HG02623 (cell line): ENCODE data around the gene DAP3.
"Not testable (repeated sequence)": the region's sequence is repeated elsewhere in the genome, so short reads cannot be mapped to it uniquely, and the experiment has no call there.

ENCODE experiments used
- ATAC-seq: cut with Tn5 transposase; IDR thresholded peaks from one replicate; pipeline ENCODE4 v1.9.1; 2021; ENCODE audit warnings: moderate library complexity; ENCODE audit not compliant: unreplicated experiment

The DAP3 gene

DNA sequence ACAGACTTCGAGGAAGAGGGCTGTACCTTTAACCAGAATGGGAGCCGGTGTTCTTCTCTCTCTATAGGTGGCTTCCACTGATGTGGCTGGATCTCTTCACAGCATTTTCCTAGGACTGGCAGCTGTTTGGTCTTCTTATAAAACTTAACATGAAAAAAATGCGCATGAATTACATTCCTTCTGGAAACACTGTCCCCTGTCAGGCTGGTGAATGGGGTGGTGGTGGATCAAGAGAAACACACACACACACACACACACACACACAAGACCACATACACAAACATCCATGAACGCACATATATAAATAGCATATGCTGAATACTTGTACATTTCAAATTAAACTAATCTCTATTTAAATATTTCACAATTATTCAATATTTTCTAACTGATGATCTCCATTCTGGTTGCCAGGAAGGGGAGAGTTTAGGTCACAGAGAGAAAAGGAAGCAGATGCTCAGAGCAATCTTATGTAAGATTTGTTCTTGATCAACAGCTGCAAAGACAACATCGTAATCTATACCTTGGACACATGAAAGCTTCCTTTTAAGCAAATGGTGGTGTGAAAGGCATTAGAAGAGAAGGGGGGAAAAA lies 78.6 kb downstream of the DAP3 start:
- ATAC-seq = not testable (repeated sequence)

DNA sequence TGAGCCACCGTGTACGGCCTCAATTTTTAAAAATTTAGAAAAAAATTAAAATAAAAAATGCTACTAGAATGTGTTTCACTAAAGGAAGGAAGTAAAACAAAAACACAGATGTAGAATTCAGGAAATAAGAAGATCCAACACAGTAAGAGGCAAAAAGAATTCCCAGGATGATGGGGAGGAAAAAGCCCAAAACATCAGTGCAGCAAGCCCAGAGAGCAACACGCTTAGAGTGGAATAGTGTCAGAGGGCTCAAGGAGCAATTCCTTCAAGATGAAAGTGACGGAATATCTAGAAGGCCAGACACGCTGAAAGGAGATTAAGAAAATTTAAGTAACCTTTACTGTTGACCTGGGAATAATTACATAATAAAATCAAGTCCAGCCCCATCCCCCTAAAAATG lies 80.4 kb downstream of the DAP3 start:
- ATAC-seq = no peak

DNA sequence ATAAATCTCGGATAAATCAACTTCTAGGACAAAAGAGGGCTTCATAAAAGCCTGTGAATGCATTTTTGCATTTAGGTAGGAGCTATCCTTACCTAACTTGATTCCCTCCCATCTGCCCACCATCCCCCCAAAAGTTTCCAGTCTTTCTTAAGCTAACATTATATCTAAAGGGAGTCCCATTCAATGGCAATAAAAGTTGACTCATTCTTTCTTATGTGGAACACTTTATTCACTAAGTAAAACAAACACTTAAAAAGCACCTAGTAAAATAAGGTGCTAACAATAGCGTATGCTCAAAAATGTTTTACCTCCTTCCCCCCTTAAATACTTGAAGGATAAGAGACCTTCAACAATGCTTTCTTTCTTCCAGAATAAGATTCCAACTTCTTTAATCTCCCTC lies 84.3 kb downstream of the DAP3 start:
- no peak for ATAC-seq

DNA sequence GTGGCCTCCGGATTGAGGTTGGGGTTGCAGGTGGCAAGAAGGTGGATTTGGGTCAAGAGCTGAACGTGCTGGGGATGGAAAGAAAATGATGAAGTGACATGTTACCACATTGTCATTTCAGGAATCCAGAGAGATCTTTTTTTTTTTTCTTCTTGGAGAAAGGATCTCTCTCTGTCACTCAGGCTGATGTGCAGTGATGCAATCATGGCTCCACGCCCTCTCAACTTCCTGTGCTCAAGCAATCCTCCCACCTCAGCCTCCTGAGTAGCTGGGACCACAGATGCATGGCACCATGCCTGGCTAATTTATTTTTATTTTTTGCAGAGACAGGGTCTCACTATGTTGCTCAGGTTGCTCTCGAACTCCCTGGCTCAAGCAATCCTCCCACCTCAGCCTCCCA lies 87.5 kb downstream of the DAP3 start:
- ATAC-seq = no peak

DNA sequence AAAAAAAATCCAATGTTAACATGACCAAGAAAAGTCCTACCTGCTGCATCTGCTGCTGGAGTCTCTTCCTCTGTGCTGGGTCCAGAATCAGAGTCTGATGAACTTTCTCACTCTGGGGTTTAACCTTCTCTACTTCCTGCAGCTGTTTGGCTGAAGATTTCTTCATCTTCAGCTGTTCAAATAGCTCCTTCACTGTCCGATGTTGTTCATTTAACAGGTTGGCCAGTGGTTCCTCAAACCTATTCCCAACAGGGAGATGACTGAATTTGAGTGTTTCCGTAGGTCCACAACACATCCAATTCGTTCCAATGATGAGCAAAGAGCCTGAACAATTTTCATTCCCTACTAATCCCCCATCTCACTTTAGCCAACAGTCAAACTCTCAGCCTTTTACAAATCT lies 88.7 kb downstream of the DAP3 start:
- no peak for ATAC-seq
